GM12891 (cell line): ENCODE results near the gene PHKA1.

Experiments
- PAX5 ChIP-seq: IDR thresholded peaks from 2 replicates; pipeline ENCODE4 v1.6.1; 2011; ENCODE audit warnings: low read length, moderate library complexity, mild to moderate bottlenecking; ENCODE audit not compliant: insufficient read depth, severe bottlenecking
- POLR2A ChIP-seq: IDR thresholded peaks from 2 replicates; pipeline ENCODE4 v1.6.1; 2011; ENCODE audit warnings: low read depth, low read length, control low read depth
- POLR2AphosphoS5 ChIP-seq: IDR thresholded peaks from 2 replicates; pipeline ENCODE4 v1.6.1; 2011; ENCODE audit warnings: low read depth, low read length, control low read depth
- TAF1 ChIP-seq: IDR thresholded peaks from 2 replicates; pipeline ENCODE4 v1.6.1; 2011; ENCODE audit warnings: low read depth, low read length, control low read depth

GRCh38 chrX:72662020-72662747, 51.9 kb downstream of the PHKA1 start:
- TF ChIP-seq POLR2AphosphoS5 (no peak), POLR2A (no peak), TAF1 (no peak), PAX5 (no peak)
